Stimulated activated CD8-positive, alpha-beta memory T cell treated with anti-CD3 and anti-CD28 coated beads, Interleukin-4, amount 100 ng/mL, for 48 hours (primary cell): ENCODE measurements around the gene TEDDM1.
"Not testable (repeated sequence)": the region's sequence is repeated elsewhere in the genome, so short reads cannot be mapped to it uniquely, and the experiment has no call there.

Experiments
- DNase-seq: peaks from one replicate; pipeline ENCODE4 v3.0.0-alpha.2; 2020

The TEDDM1 gene

GRCh38 chr1:182400567-182400966 lies at the start of gene TEDDM1:
Gene TEDDM1, minus strand, starts transcription at chr1:182400667. Its CDS starts 182 bp downstream, at chr1:182400485.
- no peak for DNase-seq

- no peak for DNase-seq
Observed at GRCh38 chr1:182450087-182450486, 49.6 kb upstream of the TEDDM1 start, which contains the start of gene RGSL1. Gene RGSL1, plus strand, starts transcription at chr1:182450146. Its CDS starts 20 bp downstream, at chr1:182450166.

- no peak for DNase-seq
Observed at GRCh38 chr1:182447660-182448059, 47.2 kb upstream of the TEDDM1 start.

GRCh38 chr1:182447124-182447523 lies 46.7 kb upstream of the TEDDM1 start:
- not testable (repeated sequence) for DNase-seq

GRCh38 chr1:182446033-182446669 lies 45.7 kb upstream of the TEDDM1 start:
- DNase-seq, result peak; percentile 38

- no peak for DNase-seq
Observed at GRCh38 chr1:182444497-182444896, 44.0 kb upstream of the TEDDM1 start.

GRCh38 chr1:182442333-182442732 lies 41.9 kb upstream of the TEDDM1 start:
- DNase-seq, result no peak

GRCh38 chr1:182441719-182442118 lies 41.3 kb upstream of the TEDDM1 start:
- DNase-seq, result no peak

- no peak for DNase-seq
Observed at GRCh38 chr1:182438326-182438725, 37.9 kb upstream of the TEDDM1 start.

- no peak for DNase-seq
Observed at GRCh38 chr1:182433580-182433979, 33.1 kb upstream of the TEDDM1 start.

- no peak for DNase-seq
Observed at GRCh38 chr1:182431278-182431677, 30.8 kb upstream of the TEDDM1 start.

- DNase-seq, result peak; percentile 50
Observed at GRCh38 chr1:182430263-182431068, 30.0 kb upstream of the TEDDM1 start.

- DNase-seq, result no peak
Observed at GRCh38 chr1:182428043-182428442, 27.6 kb upstream of the TEDDM1 start.

- DNase-seq, result no peak
Observed at GRCh38 chr1:182426442-182427430, 26.3 kb upstream of the TEDDM1 start.

GRCh38 chr1:182415789-182416188 lies 15.3 kb upstream of the TEDDM1 start:
- DNase-seq, result no peak

- DNase-seq, result no peak
Observed at GRCh38 chr1:182413969-182414368, 13.5 kb upstream of the TEDDM1 start.

- DNase-seq, result no peak
Observed at GRCh38 chr1:182413486-182413885, 13.0 kb upstream of the TEDDM1 start.

- no peak for DNase-seq
Observed at GRCh38 chr1:182410620-182411273, 10.3 kb upstream of the TEDDM1 start.

GRCh38 chr1:182410138-182410537 lies 9.7 kb upstream of the TEDDM1 start:
- DNase-seq, result no peak

GRCh38 chr1:182408435-182409075 lies 8.1 kb upstream of the TEDDM1 start:
- no peak for DNase-seq

GRCh38 chr1:182407724-182408123 lies 7.3 kb upstream of the TEDDM1 start:
- DNase-seq, result no peak

GRCh38 chr1:182406012-182406411 lies 5.5 kb upstream of the TEDDM1 start:
- no peak for DNase-seq
